Thyroid gland (tissue), 4 donors: ENCODE measurements around the gene RANBP17. TPM values are rescaled to one million over a fixed set of nuclear protein-coding genes. Genes with fewer than 3 reads are reported as not detected.
"Not testable (repeated sequence)": the region's sequence is repeated elsewhere in the genome, so short reads cannot be mapped to it uniquely, and the experiment has no call there.

ENCODE experiments used
- DNase-seq, 2 donors: peaks; one replicate each; pipeline ENCODE4 v3.0.0-alpha.2; 2019
- H3K27ac ChIP-seq, 3 donors: fragments of 200-600 bp; sonication (generic); 1 replicate in 2 of 3; 2 replicates in 1 of 3; pipeline ENCODE4 v1.5.1; 2016 to 2019; ENCODE audit warnings: mild to moderate bottlenecking in 1 of 3, moderate library complexity in 1 of 3
- H3K27me3 ChIP-seq: fragments of 200-600 bp; sonication (generic); one replicate; pipeline ENCODE4 v1.5.1; 2019
- H3K36me3 ChIP-seq, 2 donors: fragments of 200-600 bp; sonication (generic); one replicate each; pipeline ENCODE4 v1.5.1; 2016 to 2019
- H3K4me1 ChIP-seq, 2 donors: fragments of 200-600 bp; sonication (generic); one replicate each; pipeline ENCODE4 v1.5.1; 2017 to 2019
- H3K4me3 ChIP-seq, 3 donors: fragments of 200-600 bp; sonication (generic); replicated peaks in 1 of 3; 1 replicate in 2 of 3; 2 replicates in 1 of 3; pipeline ENCODE4 v1.5.1; 2016; ENCODE audit warnings: mild to moderate bottlenecking in 1 of 3
- H3K9me3 ChIP-seq: fragments of 200-600 bp; sonication (generic); one replicate; pipeline ENCODE4 v1.5.1; 2017
- POLR2A ChIP-seq, 2 donors: fragments of 450-650 bp; IDR thresholded peaks; one replicate each; pipeline ENCODE4 v1.6.1; 2017; ENCODE audit warnings: antibody characterized with exemption in 2 of 2, mild to moderate bottlenecking in 2 of 2, moderate library complexity in 1 of 2
- WGBS, 2 donors: methylation state at CpG; one replicate each; pipeline ENCODE4 v1.1.5; 2017; 5-methylcytosine and 5-hydroxymethylcytosine counted together
- intact Hi-C: fragments of 100-400 bp; cut with DNase I; formaldehyde crosslinking; loops from one replicate; pipeline ENCODE4 v1.15.1; 2023
- total RNA-seq, 4 donors: library from RNA; depleted of rRNA; stranded (reverse); fragments of >200 nt; gene quantifications; one replicate each; pipeline ENCODE4 v1.2.3, GENCODE V29; 2016
- TF ChIP-seq, protein P1 (sequence below), 6 experiments: fragments of 200-600 bp in 3 of 6; fragments of 450-650 bp in 3 of 6; sonication (generic) in 3 of 6; IDR thresholded peaks; one replicate each; pipeline ENCODE4 v1.5.1; 2016 to 2019; ENCODE audit warnings: antibody characterized with exemption in 6 of 6, mild to moderate bottlenecking in 2 of 6, inconsistent platforms in 1 of 6, moderate library complexity in 1 of 6

RANBP17 gene
- total RNA-seq, 4 donors from 2014 or later = 20.2 to 35.0 (median 26.7) TPM

DNA sequence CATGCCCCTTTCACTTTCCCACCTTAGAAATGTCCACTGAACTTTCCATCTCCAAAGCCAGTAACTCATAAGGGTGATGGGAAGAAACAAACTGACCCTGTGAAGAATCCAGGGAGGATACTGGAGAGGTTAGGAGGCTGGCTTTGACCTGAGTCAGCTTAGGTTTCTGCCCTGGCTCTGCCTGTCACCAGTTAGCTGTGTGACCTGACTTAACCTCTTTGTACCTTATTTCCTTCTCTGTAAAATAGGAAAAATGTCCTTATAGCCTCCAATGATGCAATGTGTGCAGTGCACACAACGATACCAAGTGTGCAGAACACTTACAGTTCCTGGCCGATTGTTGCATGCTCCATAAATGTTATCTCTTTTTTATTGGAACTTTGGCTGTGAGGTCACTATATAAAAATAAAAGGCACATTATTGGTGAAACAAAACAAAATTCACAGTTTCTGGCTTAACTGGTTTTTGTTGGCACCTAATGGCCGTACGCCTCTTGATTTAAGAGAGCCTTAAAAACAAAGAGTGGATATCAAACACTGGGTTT is 40.5 kb upstream of the RANBP17 start:
- H3K36me3 ChIP-seq = no peaks in the 10 kb centered on the region
- DNase-seq = peak; percentile 8 to 22
- H3K9me3 ChIP-seq = no peaks in the 10 kb centered on the region
- intact Hi-C loops = no loop called here
- 37 to 40% methylated on average over 4 of the region's 4 CpGs for WGBS, 2 donors
- no peak for TF ChIP-seq POLR2A (IDR thresholded peaks at IDR 0.05)
- TF ChIP-seq, protein P1, sequence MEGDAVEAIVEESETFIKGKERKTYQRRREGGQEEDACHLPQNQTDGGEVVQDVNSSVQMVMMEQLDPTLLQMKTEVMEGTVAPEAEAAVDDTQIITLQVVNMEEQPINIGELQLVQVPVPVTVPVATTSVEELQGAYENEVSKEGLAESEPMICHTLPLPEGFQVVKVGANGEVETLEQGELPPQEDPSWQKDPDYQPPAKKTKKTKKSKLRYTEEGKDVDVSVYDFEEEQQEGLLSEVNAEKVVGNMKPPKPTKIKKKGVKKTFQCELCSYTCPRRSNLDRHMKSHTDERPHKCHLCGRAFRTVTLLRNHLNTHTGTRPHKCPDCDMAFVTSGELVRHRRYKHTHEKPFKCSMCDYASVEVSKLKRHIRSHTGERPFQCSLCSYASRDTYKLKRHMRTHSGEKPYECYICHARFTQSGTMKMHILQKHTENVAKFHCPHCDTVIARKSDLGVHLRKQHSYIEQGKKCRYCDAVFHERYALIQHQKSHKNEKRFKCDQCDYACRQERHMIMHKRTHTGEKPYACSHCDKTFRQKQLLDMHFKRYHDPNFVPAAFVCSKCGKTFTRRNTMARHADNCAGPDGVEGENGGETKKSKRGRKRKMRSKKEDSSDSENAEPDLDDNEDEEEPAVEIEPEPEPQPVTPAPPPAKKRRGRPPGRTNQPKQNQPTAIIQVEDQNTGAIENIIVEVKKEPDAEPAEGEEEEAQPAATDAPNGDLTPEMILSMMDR (IDR thresholded peaks at IDR 0.05) = no peak
- peak overlapping the region in 1 of 3 donors; percentile 20 for H3K27ac ChIP-seq
- H3K27me3 ChIP-seq = no peaks in the 10 kb centered on the region
- no peaks in the 10 kb centered on the region for H3K4me1 ChIP-seq
- H3K4me3 ChIP-seq = no peak overlapping the region

DNA sequence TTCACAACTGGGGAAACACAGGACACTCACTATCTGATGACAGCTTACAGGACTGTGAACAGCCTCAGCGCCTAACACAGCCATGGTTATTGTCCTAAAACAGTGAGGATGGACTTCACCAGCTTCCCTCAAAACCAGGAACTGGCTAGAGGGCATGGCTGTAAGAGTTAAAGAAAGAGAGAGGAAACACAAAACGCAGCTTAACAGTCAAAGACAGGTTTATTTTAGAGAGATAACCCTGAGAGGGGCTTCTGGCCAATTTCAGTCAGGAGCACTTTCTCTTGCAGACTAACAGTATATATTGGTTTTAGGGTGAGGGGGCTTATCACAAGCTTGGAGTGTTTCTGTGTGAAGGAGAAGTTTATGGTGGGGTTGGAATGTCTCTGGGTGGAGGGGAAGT is 35.7 kb upstream of the RANBP17 start:
- Histone ChIP-seq H3K4me3 (no peak overlapping the region), H3K27ac (no peak overlapping the region), H3K9me3 (no peaks in the 10 kb centered on the region), H3K36me3 (no peaks in the 10 kb centered on the region), H3K4me1 (no peaks in the 10 kb centered on the region), H3K27me3 (no peaks in the 10 kb centered on the region)
- 78 to 89% methylated on average over 2 of the region's 2 CpGs for WGBS, 2 donors
- no peak for DNase-seq
- intact Hi-C loops = no loop called here
- TF ChIP-seq POLR2A (IDR thresholded peaks at IDR 0.05) = no peak
- TF ChIP-seq, protein P1 (IDR thresholded peaks at IDR 0.05) = no peak

DNA sequence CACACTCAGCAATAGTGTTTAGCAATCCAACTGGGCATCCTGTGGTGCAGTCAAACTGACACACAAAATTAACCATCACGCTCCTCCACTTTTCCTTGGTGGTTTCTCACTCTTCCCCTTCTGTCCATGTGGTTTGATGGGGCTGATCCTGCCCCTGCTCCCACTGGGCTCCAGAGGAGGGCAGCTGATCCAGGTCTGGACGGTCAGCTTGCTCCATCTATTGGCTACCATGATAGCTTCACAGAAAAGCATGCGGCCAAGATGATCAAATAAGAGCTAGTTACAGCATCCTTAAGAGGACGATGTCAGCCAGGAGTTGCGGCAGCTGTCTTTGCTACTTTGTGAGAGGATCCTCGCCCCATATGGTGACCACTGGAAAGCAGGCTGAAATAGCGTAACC is 29.6 kb upstream of the RANBP17 start:
- TF ChIP-seq, protein P1 (IDR thresholded peaks at IDR 0.05) = no peak
- no peak for TF ChIP-seq POLR2A (IDR thresholded peaks at IDR 0.05)
- WGBS, 2 donors = 83 to 85% methylated on average over 7 of the region's 7 CpGs
- no peak for DNase-seq
- Histone ChIP-seq H3K36me3 (no peaks in the 10 kb centered on the region), H3K9me3 (no peaks in the 10 kb centered on the region), H3K27me3 (no peaks in the 10 kb centered on the region), H3K27ac (no peak overlapping the region), H3K4me3 (no peak overlapping the region), H3K4me1 (no peaks in the 10 kb centered on the region)
- intact Hi-C loops = no loop called here

DNA sequence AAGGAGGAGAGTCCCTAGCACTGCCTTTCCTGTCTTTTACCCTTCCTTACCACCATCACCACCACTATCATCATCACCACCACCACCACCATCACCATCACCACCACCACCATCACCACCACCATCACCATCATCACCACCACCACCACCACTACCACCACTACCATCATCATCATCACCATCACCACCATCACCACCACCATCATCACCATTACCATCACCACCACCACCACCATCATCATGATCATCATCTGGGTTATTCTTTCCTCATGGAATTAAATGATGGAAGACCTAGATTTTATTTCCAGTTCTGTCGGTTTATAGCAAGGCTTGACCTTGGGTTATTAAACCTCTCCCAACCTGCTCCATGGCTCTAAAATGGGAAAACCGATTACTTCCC is 27.8 kb upstream of the RANBP17 start:
- WGBS, 2 donors = 95 to 100% methylated on average over 2 of the region's 2 CpGs
- H3K36me3 ChIP-seq, DNase-seq, H3K27ac ChIP-seq, intact Hi-C loops, H3K4me3 ChIP-seq, H3K4me1 ChIP-seq, H3K27me3 ChIP-seq, H3K9me3 ChIP-seq: not testable (repeated sequence)

DNA sequence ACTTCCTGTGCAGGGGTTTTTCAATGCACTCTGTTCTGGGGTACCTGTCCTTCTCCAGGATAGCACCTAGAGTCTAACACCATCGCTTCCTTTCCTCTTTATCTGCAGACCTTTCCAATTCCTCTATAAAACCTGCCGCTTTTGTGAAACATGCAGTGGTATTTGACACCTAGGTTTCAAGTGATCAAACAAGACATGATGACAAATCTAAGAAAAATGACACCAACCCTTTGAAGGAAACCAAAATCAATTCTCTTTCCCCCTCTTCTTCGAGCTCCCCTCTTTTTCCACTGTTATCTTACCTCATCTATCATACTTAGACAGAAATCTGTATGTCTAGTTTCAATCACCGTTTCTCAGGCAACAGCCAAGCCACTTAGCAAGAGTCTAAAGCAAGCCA is 25.6 kb upstream of the RANBP17 start:
- 80 to 81% methylated on average over 4 of the region's 4 CpGs for WGBS, 2 donors
- no peak overlapping the region for H3K27ac ChIP-seq

More for the DNA sequence above, 25.6 kb upstream of the RANBP17 start:
- H3K36me3 ChIP-seq = no peaks in the 10 kb centered on the region
- no peaks in the 10 kb centered on the region for H3K4me1 ChIP-seq
- no peak for DNase-seq
- H3K9me3 ChIP-seq = no peaks in the 10 kb centered on the region
- intact Hi-C loops = no loop called here
- H3K4me3 ChIP-seq = no peak overlapping the region
- H3K27me3 ChIP-seq = no peaks in the 10 kb centered on the region
- no peak for TF ChIP-seq POLR2A (IDR thresholded peaks at IDR 0.05)
- TF ChIP-seq, protein P1 (IDR thresholded peaks at IDR 0.05) = no peak
